H1 (cell line): ENCODE results near the gene PRR5. TPM values are rescaled to one million over a fixed set of nuclear protein-coding genes. Genes with fewer than 3 reads are reported as not detected.

Experiments used
- CTCF ChIA-PET: fragments of 300-600 bp; sonication (Branson Sonifier 250); formaldehyde crosslinking; loops from one replicate; lab custom pipeline; 2021; ENCODE audit not compliant: partially characterized antibody; lab: Charles Lee
- POLR2A ChIA-PET: fragments of 300-600 bp; sonication (Branson Sonifier 250); formaldehyde crosslinking; loops from one replicate; lab custom pipeline; 2021; ENCODE audit warnings: inconsistent platforms; ENCODE audit not compliant: partially characterized antibody; lab: Charles Lee
- DNase-seq, 2 experiments: peaks; one replicate each; pipeline versions ENCODE4 v3.0.0 to v3.0.0-alpha.2; 2010 to 2022; ENCODE audit warnings: low spot score in 2 of 2, low read depth in 1 of 2, mixed read lengths in 1 of 2
- FAIRE-seq: peaks from 2 replicates; lab custom pipeline; 2011; peaks lifted over from hg19 to GRCh38; lab: Jason Lieb, UNC
- H2AFZ ChIP-seq: 2 replicates; pipeline ENCODE4 v1.8.1; 2012; ENCODE audit warnings: low read length, inconsistent platforms
- H2AK5ac ChIP-seq: 2 replicates; pipeline ENCODE4 v1.6.1; 2013; ENCODE audit warnings: low read depth, low read length
- H2BK120ac ChIP-seq: replicated peaks from 2 replicates; pipeline ENCODE3; 2013; ENCODE audit warnings: low read depth, low read length, inconsistent platforms
- H2BK12ac ChIP-seq: 2 replicates; pipeline ENCODE4 v1.6.1; 2013; ENCODE audit warnings: low read depth, low read length
- H2BK15ac ChIP-seq: 2 replicates; pipeline ENCODE4 v1.6.1; 2013; ENCODE audit warnings: low read length
- H2BK20ac ChIP-seq: 2 replicates; pipeline ENCODE4 v1.6.1; 2013; ENCODE audit warnings: low read length
- H2BK5ac ChIP-seq: 2 replicates; pipeline ENCODE4 v1.6.1; 2013; ENCODE audit warnings: low read depth, low read length
- H3K14ac ChIP-seq: 2 replicates; pipeline ENCODE4 v1.6.1; 2013; ENCODE audit warnings: inconsistent platforms; ENCODE audit not compliant: insufficient read length
- H3K18ac ChIP-seq: 2 replicates; pipeline ENCODE4 v1.6.1; 2013; ENCODE audit warnings: low read length; ENCODE audit errors: extremely low read depth
- H3K23ac ChIP-seq: 2 replicates; pipeline ENCODE4 v1.6.1; 2013; ENCODE audit warnings: inconsistent platforms; ENCODE audit not compliant: insufficient read length
- H3K23me2 ChIP-seq: 2 replicates; pipeline ENCODE4 v1.6.1; 2013; ENCODE audit warnings: low read depth, low read length
- H3K27ac ChIP-seq: 2 replicates; pipeline ENCODE4 v1.6.1; 2011; ENCODE audit warnings: low read depth, low read length, inconsistent platforms
- H3K27me3 ChIP-seq, 4 experiments: replicated peaks in 1 of 4; 1 replicate in 1 of 4; 2 replicates in 3 of 4; pipeline versions ENCODE4 v1.6.1 to v1.8.1; 2011 to 2013; ENCODE audit warnings: low read length in 3 of 4, mild to moderate bottlenecking in 3 of 4, inconsistent platforms in 2 of 4, mixed read lengths in 2 of 4, moderate library complexity in 1 of 4; ENCODE audit not compliant: control insufficient read depth in 3 of 4, insufficient read depth in 3 of 4; ENCODE audit errors: extremely low read depth in 1 of 4
- H3K36me3 ChIP-seq, 4 experiments: 2 replicates each; pipeline versions ENCODE4 v1.6.1 to v1.8.1; 2011 to 2013; ENCODE audit warnings: mild to moderate bottlenecking in 4 of 4, low read length in 3 of 4, moderate library complexity in 2 of 4, control low read depth in 1 of 4, inconsistent platforms in 1 of 4; ENCODE audit not compliant: insufficient read depth in 4 of 4, control insufficient read depth in 2 of 4
- H3K4ac ChIP-seq: replicated peaks from 2 replicates; pipeline ENCODE3; 2013; ENCODE audit warnings: low read length, low read depth, mixed read lengths, inconsistent platforms; ENCODE audit not compliant: insufficient read length
- H3K4me1 ChIP-seq, 4 experiments: replicated peaks in 1 of 4; 1 replicate in 1 of 4; 2 replicates in 3 of 4; pipeline versions ENCODE4 v1.6.1 to v1.8.1; 2011 to 2013; ENCODE audit warnings: low read length in 3 of 4, inconsistent platforms in 2 of 4, mixed read lengths in 1 of 4; ENCODE audit not compliant: insufficient read depth in 4 of 4, control insufficient read depth in 3 of 4
- H3K4me2 ChIP-seq, 2 experiments: 2 replicates each; pipeline versions ENCODE4 v1.6.1 to v1.8.1; 2011 to 2013; ENCODE audit warnings: low read depth in 2 of 2, low read length in 2 of 2, control low read depth in 1 of 2, inconsistent platforms in 1 of 2, mild to moderate bottlenecking in 1 of 2; ENCODE audit not compliant: insufficient read depth in 1 of 2
- H3K4me3 ChIP-seq, 4 experiments: fragments of 200-600, 300-600 bp in 1 of 4; sonication (generic), shearing (Covaris generic), sonication (Bioruptor Twin) in 1 of 4; 2 replicates each; pipeline versions ENCODE4 v1.5.1 to v1.8.1; 2011 to 2016; ENCODE audit warnings: low read length in 4 of 4, low read depth in 3 of 4, control low read depth in 2 of 4, inconsistent platforms in 2 of 4, mild to moderate bottlenecking in 2 of 4, mixed read lengths in 1 of 4, moderate library complexity in 1 of 4; ENCODE audit not compliant: insufficient read depth in 2 of 4; ENCODE audit errors: extremely low read depth in 1 of 4
- H3K56ac ChIP-seq: replicated peaks from 2 replicates; pipeline ENCODE3; 2013; ENCODE audit warnings: low read depth, mild to moderate bottlenecking, mixed read lengths, low read length, inconsistent platforms; ENCODE audit not compliant: insufficient read length
- H3K79me1 ChIP-seq: 2 replicates; pipeline ENCODE4 v1.6.1; 2013; ENCODE audit warnings: low read depth, low read length, control low read depth
- H3K79me2 ChIP-seq, 2 experiments: 2 replicates each; pipeline versions ENCODE4 v1.6.1 to v1.8.1; 2012 to 2013; ENCODE audit warnings: low read length in 2 of 2, mild to moderate bottlenecking in 2 of 2, inconsistent platforms in 1 of 2; ENCODE audit not compliant: insufficient read depth in 2 of 2, control insufficient read depth in 1 of 2
- H3K9ac ChIP-seq, 4 experiments: replicated peaks in 1 of 4; 1 replicate in 1 of 4; 2 replicates in 3 of 4; pipeline versions ENCODE4 v1.6.1 to v1.8.1; 2011 to 2013; ENCODE audit warnings: low read depth in 3 of 4, low read length in 3 of 4, control low read depth in 2 of 4, mild to moderate bottlenecking in 2 of 4, moderate library complexity in 2 of 4, inconsistent platforms in 1 of 4; ENCODE audit errors: extremely low read depth in 1 of 4
- H3K9me3 ChIP-seq, 2 experiments: 2 replicates each; pipeline versions ENCODE4 v1.6.1 to v1.8.1; 2012 to 2013; ENCODE audit warnings: mild to moderate bottlenecking in 2 of 2, moderate library complexity in 2 of 2, control low read depth in 1 of 2, inconsistent platforms in 1 of 2, low read depth in 1 of 2, low read length in 1 of 2, mixed read lengths in 1 of 2; ENCODE audit not compliant: insufficient read depth in 2 of 2
- H4K20me1 ChIP-seq, 2 experiments: replicated peaks in 1 of 2; 2 replicates each; pipeline versions ENCODE3 to v1.8.1; 2011 to 2013; ENCODE audit warnings: inconsistent platforms in 2 of 2, low read length in 2 of 2, mild to moderate bottlenecking in 1 of 2; ENCODE audit not compliant: insufficient read depth in 2 of 2, control insufficient read depth in 1 of 2
- H4K5ac ChIP-seq: 2 replicates; pipeline ENCODE4 v1.6.1; 2013; ENCODE audit warnings: low read length, low read depth, mixed read lengths, inconsistent platforms; ENCODE audit not compliant: insufficient read length
- H4K8ac ChIP-seq: 2 replicates; pipeline ENCODE4 v1.8.0; 2013; ENCODE audit warnings: mild to moderate bottlenecking, moderate library complexity, low read length, inconsistent platforms; ENCODE audit not compliant: insufficient read depth; ENCODE audit errors: extremely low read depth
- H4K91ac ChIP-seq: replicated peaks from 2 replicates; pipeline ENCODE3; 2013; ENCODE audit warnings: low read length, mixed read lengths, inconsistent platforms; ENCODE audit not compliant: insufficient read length
- BACH1 ChIP-seq: IDR thresholded peaks from 2 replicates; pipeline ENCODE4 v1.6.1; 2012; ENCODE audit warnings: low read length, improper control_type of control experiment
- CREB1 ChIP-seq: IDR thresholded peaks from 2 replicates; pipeline ENCODE4 v1.6.1; 2012; ENCODE audit warnings: inconsistent platforms
- CTCF ChIP-seq, 3 experiments: IDR thresholded peaks; 1 replicate in 2 of 3; 2 replicates in 1 of 3; pipeline versions ENCODE4 v1.5.1 to v1.6.1; 2011; ENCODE audit warnings: low read length in 3 of 3, mild to moderate bottlenecking in 3 of 3, inconsistent platforms in 2 of 3, low read depth in 1 of 3, moderate library complexity in 1 of 3; ENCODE audit not compliant: insufficient read depth in 1 of 3; ENCODE audit errors: control extremely low read depth in 1 of 3
- NANOG ChIP-seq: IDR thresholded peaks from 2 replicates; pipeline ENCODE4 v1.6.1; 2011; ENCODE audit warnings: low read length, low read depth, mild to moderate bottlenecking, inconsistent platforms; ENCODE audit not compliant: insufficient read depth, poor library complexity, severe bottlenecking
- RAD21 ChIP-seq, 2 experiments: IDR thresholded peaks in 1 of 2; conservative IDR thresholded peaks in 1 of 2; 2 replicates each; pipeline ENCODE4 v1.6.1; 2011; ENCODE audit warnings: low read depth in 2 of 2, low read length in 2 of 2, improper control_type of control experiment in 1 of 2, inconsistent platforms in 1 of 2, mild to moderate bottlenecking in 1 of 2, moderate library complexity in 1 of 2
- SP1 ChIP-seq: IDR thresholded peaks from 2 replicates; pipeline ENCODE4 v1.6.1; 2011; ENCODE audit warnings: low read depth, low read length
- TAF1 ChIP-seq: IDR thresholded peaks from 2 replicates; pipeline ENCODE4 v1.6.1; 2011; ENCODE audit warnings: mild to moderate bottlenecking, low read depth, low read length
- TEAD4 ChIP-seq: IDR thresholded peaks from 2 replicates; pipeline ENCODE4 v1.6.1; 2012; ENCODE audit warnings: low read depth, low read length, inconsistent platforms, mixed read lengths
- WGBS, 2 experiments: shearing (Covaris generic) in 1 of 2; methylation state at CpG; one replicate each; pipeline versions ENCODE4 v1.1.6 to v1.1.7; 2013 to 2015; ENCODE audit warnings: low lambda C conversion rate in 2 of 2, mixed read lengths in 2 of 2, inconsistent platforms in 1 of 2, low coverage in 1 of 2, missing lambda C conversion rate in 1 of 2; ENCODE audit not compliant: insufficient replicate concordance in 2 of 2, insufficient coverage in 1 of 2, insufficient read length in 1 of 2; ENCODE audit errors: extremely low coverage in 1 of 2, missing lambda C conversion rate in 1 of 2; 5-methylcytosine and 5-hydroxymethylcytosine counted together
- polyA plus RNA-seq, 7 experiments: library from polyadenylated mRNA; depleted of rRNA in 3 of 7; stranded (reverse) in 5 of 7; unstranded in 2 of 7; fragments of >200 nt in 5 of 7; fragments of 200-250 nt in 2 of 7; gene quantifications; 1 replicate in 5 of 7; 2 replicates in 1 of 7; 4 replicates in 1 of 7; pipeline versions ENCODE4 v1.2.1 to v1.2.3, GENCODE V29; 2011 to 2013; ENCODE audit warnings: missing spikeins in 2 of 7, mixed read lengths in 2 of 7
- total RNA-seq: library from RNA; stranded (reverse); fragmentation: NEBNext Ultra II Directional; extraction: Animal tissue kit (Norgen Biotek cat#: 25700); gene quantifications from 2 replicates; pipeline ENCODE4 v1.2.1, GENCODE V29; 2021
- TF ChIP-seq, protein P1 (sequence below): IDR thresholded peaks from 2 replicates; pipeline ENCODE4 v1.6.1; 2012; ENCODE audit warnings: low read length, inconsistent platforms

Gene PRR5
- total and polyA plus RNA-seq, 2 of the 8 experiments (the other 6 are each of a cell fraction or from before 2014, with no cell fraction given): 16.5 to 25.7 TPM

GRCh38 chr22:44683237-44683636 is 18.8 kb upstream of the PRR5 start:
- no peak overlapping the region for H2AK5ac ChIP-seq
- TF ChIP-seq TEAD4: no peak
- no peak for TF ChIP-seq CREB1
- no peak for TF ChIP-seq CTCF (IDR thresholded peaks at IDR 0.05; ENCODE audit: control extremely low read depth in 1 of 3, insufficient read depth in 1 of 3, low read depth in 1 of 3, low read length in 3 of 3)
- no peak for TF ChIP-seq BACH1
- no peak for TF ChIP-seq SP1
- TF ChIP-seq RAD21 (IDR thresholded peaks at IDR 0.05 in 1 of 2, conservative IDR thresholded peaks at IDR 0.05 in 1 of 2; ENCODE audit: low read depth in 2 of 2, low read length in 2 of 2): no peak
- TF ChIP-seq, protein P1, sequence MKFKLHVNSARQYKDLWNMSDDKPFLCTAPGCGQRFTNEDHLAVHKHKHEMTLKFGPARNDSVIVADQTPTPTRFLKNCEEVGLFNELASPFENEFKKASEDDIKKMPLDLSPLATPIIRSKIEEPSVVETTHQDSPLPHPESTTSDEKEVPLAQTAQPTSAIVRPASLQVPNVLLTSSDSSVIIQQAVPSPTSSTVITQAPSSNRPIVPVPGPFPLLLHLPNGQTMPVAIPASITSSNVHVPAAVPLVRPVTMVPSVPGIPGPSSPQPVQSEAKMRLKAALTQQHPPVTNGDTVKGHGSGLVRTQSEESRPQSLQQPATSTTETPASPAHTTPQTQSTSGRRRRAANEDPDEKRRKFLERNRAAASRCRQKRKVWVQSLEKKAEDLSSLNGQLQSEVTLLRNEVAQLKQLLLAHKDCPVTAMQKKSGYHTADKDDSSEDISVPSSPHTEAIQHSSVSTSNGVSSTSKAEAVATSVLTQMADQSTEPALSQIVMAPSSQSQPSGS: no peak
- no peak for TF ChIP-seq NANOG
- no peak for TF ChIP-seq TAF1

More at GRCh38 chr22:44683237-44683636, 18.8 kb upstream of the PRR5 start:
- no peak overlapping the region for H3K18ac ChIP-seq
- WGBS, 2 experiments: 92% methylated on average over 5 of the region's 5 CpGs; no CpG with 5 or more reads in 1 of the 2 experiments
- H3K23me2 ChIP-seq: no peaks in the 10 kb centered on the region
- no peaks in the 10 kb centered on the region for H3K79me1 ChIP-seq
- no peaks in the 10 kb centered on the region for H3K36me3 ChIP-seq
- no peaks in the 10 kb centered on the region for H3K79me2 ChIP-seq
- POLR2A ChIA-PET: interaction anchor here (1.1 kb wide), 1 partner anchor 8 kb away, joined by 3 read pairs; no protein-coding TSS in a partner anchor
- no peak overlapping the region for H3K4me2 ChIP-seq
- no peak overlapping the region for H3K56ac ChIP-seq
- no peak overlapping the region for H3K14ac ChIP-seq
- H2BK12ac ChIP-seq: no peak overlapping the region
- H4K8ac ChIP-seq: no peak overlapping the region; the same call in 1 of the 2 replicates
- FAIRE-seq (no peak), DNase-seq (no peak)
- H2AFZ ChIP-seq: no peak overlapping the region
- H3K4me3 ChIP-seq: no peak overlapping the region
- no peak overlapping the region for H4K91ac ChIP-seq
- H3K23ac ChIP-seq: no peak overlapping the region
- H2BK20ac ChIP-seq: no peak overlapping the region
- H3K9me3 ChIP-seq: no peaks in the 10 kb centered on the region
- H3K27ac ChIP-seq: no peak overlapping the region
- no peak overlapping the region for H2BK15ac ChIP-seq
- no peak overlapping the region for H2BK120ac ChIP-seq
- H2BK5ac ChIP-seq: no peak overlapping the region
- no peaks in the 10 kb centered on the region for H3K27me3 ChIP-seq
- H3K4me1 ChIP-seq: peaks cover 0 to 11% (median 5%) of the 10 kb centered on the region in 4 experiments; a peak in 5 of 7 replicates
- no peak overlapping the region for H3K4ac ChIP-seq
- CTCF ChIA-PET: interaction anchor here (0.8 to 4.8 kb wide), 5 partner anchors 13 to 57 kb away, joined by 3 to 38 read pairs (median 16); no protein-coding TSS in a partner anchor
- no peaks in the 10 kb centered on the region for H4K20me1 ChIP-seq
- no peak overlapping the region for H3K9ac ChIP-seq
- H4K5ac ChIP-seq: no peak overlapping the region
